ENCODE data around the gene REEP3.

REEP3 gene

DNA sequence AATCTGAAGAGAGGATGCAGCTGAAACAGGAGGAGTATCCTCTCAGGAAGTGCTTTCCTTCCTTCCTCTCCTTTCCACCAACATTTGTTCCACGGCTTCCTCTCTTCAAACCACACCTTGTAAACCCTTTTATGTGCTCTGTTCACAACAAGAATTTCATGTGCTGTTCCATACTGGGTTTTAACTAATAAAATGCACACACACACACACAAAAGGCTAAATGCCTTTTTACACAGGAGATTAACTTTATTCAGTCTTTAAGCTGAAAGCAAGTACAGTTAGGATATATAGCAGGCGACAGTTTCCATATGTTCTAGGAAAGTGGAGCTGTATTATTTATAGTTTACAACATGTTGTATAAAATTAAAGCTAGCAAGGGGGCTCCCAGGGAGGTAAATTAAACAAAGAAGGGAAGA, 106.7 kb downstream of the REEP3 start:
- in situ Hi-C loops (cut with MboI; ENCODE audit: low sequenced_read_pairs): no loop called here

DNA sequence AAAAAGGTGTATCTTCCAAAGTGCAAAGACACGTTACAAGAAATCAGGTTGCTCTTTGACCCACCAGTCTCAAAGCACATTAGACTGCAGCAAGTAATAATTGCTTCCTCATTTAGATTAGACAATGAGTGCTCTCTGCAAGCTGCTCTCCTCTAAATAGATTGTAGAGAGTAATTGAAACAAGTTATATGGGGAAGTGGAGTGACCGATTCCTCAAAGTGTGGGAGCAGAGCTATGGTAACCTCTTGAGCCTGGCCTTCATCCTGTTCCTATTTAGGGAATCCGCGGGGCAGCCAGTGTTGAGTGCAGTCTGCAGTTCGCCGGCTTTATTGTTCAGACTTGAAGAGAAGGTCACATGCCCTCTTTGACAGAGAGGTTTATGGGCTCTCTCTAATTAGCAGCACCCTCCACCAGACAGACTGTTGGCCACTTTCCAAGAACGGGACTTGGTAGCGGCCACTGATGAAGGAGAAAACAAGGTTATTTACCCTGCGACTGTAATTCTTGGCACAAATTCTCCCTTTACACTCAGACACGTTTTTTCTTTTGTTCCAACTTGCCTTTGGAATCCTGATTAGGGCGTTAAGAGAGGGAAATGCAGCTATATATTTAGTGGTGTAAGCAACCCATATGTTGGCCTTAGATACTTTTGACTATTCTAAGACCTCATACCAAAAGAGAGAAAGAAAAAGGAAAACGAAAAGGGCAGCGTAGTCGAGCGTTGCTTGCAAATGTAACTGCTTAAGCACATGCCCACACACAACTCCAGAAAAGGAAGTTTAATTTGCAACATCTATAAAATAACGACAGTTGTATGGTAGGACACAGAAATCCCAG, 107.5 kb downstream of the REEP3 start:
- in situ Hi-C loops (cut with MboI; ENCODE audit: low sequenced_read_pairs): no loop called here

GRCh38 chr10:63629363-63630084, 108.3 kb downstream of the REEP3 start:
- in situ Hi-C loops (cut with MboI; ENCODE audit: low sequenced_read_pairs): no loop called here

- in situ Hi-C loops (cut with MboI; ENCODE audit: low sequenced_read_pairs): no loop called here
Observed at GRCh38 chr10:63630085-63630930, 109.1 kb downstream of the REEP3 start.

DNA sequence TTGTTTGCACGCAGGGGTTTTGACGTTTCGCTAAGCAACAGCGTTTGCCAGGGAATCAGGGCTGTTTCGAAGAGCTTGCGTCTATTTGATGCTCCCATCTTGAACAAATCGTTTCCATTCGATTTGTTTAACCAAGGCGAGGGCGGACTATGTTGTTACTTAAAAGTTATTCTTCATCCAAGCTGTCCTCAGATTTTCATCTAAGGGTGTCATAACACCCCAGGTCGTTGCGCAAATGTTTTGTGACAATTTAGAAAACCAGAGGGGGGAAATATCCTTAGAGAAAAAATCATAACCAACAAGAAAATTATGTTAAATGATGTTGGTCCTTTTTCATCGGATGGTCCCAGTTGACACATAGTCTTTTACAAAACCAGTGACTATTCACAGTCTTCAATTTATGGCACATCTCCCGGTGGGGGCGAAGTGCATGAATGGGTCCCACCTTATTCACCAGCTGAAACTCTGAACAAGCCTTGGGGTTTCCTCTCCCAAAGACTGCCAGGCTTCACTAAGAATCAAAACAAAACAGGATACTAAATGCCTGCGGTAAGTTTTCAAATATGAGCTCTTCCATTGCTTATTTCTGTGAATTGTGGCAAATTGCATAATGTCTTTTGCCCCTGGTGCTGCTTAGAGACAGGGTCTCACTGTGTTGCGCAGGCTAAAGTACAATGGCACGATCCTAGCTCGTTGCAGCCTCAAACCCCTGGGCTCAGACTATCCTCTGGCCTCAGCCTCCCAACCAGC, 109.9 kb downstream of the REEP3 start:
- in situ Hi-C loops (cut with MboI; ENCODE audit: low sequenced_read_pairs): no loop called here

DNA sequence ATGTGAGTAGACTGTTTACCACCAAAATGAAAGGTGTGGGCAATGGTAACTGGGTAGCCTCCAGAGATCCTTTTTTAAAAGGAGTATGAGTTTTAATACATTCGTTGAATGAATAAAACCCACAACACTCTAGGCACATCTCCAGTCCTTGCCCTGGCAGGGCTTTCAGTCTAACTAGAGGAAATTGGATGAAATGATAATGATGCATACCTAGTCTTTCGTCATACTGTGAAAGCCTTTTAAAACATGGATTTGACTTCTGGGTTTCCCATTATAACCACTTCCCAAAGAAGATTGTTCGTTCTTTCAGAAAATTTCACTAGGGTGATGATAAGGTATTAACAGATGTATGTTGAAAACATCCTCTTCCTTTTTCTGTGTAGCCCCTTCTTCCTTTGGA, 110.8 kb downstream of the REEP3 start:
- in situ Hi-C loops (cut with MboI; ENCODE audit: low sequenced_read_pairs): no loop called here

DNA sequence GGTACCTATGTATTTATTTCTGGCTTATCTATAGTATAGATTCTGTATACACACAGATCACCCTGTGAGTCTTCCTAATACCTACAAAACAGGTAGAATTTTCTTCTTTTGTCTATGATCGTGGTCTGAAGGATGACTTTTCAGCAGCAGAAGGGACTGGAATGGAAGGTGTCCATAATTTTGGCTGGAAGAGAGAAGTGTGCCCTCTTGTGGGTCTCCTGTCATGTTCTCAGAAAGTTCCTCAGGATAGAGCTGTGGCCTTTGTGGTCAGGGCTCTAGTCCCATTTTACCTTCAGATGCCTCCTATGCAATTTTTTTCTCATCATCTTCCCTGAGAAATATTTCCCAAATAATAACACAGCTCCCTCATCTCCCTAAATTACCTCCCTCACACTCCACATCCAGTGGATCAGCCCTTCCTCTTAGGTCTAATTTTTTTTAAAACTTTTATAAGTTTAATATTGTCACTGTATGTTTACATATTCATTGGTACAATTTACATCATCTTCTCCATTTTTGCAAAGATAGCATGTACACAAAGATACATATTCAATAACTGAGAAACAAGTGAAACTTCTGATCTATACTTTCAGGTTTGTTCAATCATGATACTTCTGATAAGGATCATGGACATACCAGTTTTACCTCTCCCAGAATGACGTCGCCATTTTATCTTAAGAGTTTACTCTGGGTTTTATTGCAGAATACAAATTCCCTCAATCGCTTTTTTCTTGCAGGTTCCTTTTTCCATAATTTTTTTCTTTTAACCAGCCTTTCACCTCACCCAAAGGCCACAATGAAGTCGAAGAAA, 112.7 kb downstream of the REEP3 start:
- in situ Hi-C loops (cut with MboI; ENCODE audit: low sequenced_read_pairs): no loop called here

- in situ Hi-C loops (cut with MboI; ENCODE audit: low sequenced_read_pairs): no loop called here
Observed at GRCh38 chr10:63634488-63635065, 113.4 kb downstream of the REEP3 start.

DNA sequence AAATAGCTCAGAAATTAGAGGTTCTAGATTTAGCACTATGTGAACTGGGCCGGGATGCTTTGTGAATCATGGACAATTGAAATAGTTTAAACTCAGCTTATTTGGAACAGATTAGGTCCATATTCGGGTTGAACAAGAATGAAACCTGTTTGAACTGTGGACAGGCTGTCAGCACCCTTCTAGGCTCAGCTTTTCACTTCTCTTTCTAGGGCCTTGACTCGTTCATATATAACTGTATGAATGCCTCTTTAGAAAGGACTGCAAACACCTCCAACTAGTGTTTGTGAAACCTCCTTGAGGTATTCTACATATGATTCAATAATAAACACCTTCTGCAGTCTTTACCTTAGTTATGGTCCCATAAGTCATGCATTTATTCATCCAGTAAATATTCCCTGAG, 115.6 kb downstream of the REEP3 start:
- in situ Hi-C loops (cut with MboI; ENCODE audit: low sequenced_read_pairs): no loop called here

GRCh38 chr10:63637901-63638327, 116.7 kb downstream of the REEP3 start:
- in situ Hi-C loops (cut with MboI; ENCODE audit: low sequenced_read_pairs): no loop called here

DNA sequence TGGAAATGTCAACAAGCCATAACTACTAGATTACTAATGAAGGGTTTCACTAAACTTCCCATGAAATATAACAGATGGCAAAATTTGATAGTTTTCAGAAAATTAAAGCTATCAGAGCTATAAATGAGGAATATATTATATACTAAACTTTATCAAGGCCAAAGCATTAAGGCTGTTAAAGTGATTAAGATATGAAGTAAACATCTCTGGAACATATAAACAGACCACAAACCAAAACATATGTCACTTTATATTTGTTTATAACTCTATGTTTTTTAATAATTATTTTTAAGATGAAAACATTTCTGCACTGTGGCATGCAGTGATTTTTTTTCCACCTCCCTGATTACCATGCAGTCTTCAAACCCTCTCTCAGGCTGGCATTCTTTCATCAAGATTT, 120.2 kb downstream of the REEP3 start:
- in situ Hi-C loops (cut with MboI; ENCODE audit: low sequenced_read_pairs): no loop called here

GRCh38 chr10:63641799-63642198, 120.6 kb downstream of the REEP3 start:
- in situ Hi-C loops (cut with MboI; ENCODE audit: low sequenced_read_pairs): no loop called here

GRCh38 chr10:63642808-63643207, 121.6 kb downstream of the REEP3 start:
- in situ Hi-C loops (cut with MboI; ENCODE audit: low sequenced_read_pairs): no loop called here

DNA sequence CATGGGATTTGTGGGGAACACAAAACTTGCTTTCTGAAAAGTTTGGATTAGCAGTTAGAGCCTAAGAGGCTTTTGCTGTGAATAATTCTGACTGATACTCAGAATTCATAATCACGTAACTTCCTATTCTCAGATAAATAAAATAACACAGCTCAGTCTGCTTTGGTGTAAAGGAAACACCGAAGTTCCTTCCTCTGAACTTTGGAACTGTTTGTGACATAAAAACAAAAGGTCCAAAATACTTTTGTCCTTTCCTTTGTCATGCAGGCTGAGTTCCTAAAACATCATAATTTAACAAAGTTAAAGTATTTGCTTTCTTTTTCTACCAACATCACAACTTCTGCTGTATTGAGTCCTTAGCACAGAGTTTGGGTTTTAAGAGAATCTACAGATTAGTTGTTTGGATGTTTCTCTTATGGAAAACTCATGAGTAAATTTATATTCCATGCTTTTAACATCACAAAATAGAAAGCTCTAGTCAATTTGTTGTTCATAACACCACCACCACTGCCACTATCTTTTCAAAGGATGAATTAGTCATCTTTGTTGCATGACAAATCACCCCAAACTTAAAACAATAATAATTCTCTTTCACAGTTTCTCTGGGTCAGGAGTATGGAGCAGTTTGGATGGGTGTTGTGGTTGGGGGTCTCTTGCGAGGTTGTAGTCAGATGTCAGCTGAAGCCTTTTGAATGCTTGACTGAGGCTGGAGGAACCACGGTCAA, 123.4 kb downstream of the REEP3 start:
- in situ Hi-C loops (cut with MboI; ENCODE audit: low sequenced_read_pairs): no loop called here

DNA sequence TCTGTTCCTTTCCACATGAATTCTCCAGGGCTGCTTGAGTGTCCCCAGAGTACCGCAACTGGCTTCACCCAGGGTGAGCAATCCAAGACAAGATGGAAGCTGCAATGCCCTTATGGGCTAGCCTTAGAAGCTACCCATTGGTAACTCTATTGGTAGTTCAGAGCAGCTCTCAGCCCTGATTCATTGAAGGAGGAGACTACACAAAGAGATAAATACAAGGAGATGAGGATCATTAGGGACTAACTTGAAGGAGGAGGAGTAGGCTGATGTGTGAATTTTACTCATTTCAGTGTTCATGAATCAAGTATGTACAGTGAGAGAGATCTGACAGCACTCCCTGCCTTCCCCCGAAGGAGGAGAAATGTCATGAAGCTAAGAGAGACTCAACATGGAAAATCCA, 124.0 kb downstream of the REEP3 start:
- in situ Hi-C loops (cut with MboI; ENCODE audit: low sequenced_read_pairs): no loop called here

DNA sequence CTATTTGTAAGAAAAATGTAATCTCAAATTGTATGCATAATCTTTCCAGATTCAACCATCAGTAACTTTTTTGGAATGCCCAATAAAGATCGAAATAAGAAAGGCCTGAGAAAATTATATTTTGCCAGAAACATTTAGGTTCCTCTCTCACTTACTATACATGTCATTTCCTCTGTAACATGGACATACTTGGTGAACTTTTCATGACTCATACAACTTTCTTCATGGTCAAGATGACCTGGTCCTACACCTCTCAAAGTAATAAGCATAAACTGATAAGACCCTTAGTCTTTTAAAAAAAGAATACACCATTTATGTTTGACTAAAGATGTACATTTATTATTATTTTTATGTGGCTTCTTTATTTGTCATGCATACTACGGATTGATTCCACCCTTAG, 125.3 kb downstream of the REEP3 start:
- in situ Hi-C loops (cut with MboI; ENCODE audit: low sequenced_read_pairs): no loop called here

DNA sequence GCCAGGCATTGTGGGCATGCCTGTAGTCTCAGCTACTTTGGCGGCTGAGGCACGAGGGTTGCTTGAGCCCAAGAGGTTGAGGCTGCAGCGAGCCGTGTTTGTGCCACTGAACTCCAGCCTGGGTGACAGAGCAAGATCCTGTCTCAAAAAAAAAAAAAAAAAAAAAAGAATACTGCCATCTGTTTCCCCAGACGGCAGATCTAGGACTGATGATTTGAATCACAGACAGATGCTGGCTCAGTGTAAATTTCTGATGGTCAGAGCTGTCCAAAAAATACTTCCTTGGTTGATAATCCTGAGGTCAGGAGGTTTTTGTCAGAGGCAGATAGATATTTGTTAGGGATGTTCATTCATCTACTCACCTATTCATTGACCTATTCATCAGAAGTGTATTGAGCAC, 130.7 kb downstream of the REEP3 start:
- in situ Hi-C loops (cut with MboI; ENCODE audit: low sequenced_read_pairs): no loop called here

DNA sequence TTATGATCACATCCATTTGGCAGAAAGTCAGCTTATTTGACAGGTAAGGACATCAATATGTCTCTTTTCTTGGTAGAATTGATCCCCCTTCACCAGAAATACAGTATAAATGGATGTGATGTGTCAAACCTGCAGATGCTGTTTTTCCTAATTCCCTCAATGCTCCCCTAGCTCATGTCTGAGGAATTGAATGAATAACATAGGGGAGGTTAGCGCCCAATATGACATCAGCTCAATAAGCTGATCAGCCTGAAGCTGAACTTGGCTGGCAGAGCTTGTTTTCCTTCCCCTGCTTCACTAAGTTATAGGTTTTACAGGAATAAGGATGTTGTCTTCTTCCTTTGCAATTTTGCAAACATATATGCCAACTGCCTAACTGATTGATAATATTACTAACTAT, 132.5 kb downstream of the REEP3 start:
- in situ Hi-C loops (cut with MboI; ENCODE audit: low sequenced_read_pairs): no loop called here

DNA sequence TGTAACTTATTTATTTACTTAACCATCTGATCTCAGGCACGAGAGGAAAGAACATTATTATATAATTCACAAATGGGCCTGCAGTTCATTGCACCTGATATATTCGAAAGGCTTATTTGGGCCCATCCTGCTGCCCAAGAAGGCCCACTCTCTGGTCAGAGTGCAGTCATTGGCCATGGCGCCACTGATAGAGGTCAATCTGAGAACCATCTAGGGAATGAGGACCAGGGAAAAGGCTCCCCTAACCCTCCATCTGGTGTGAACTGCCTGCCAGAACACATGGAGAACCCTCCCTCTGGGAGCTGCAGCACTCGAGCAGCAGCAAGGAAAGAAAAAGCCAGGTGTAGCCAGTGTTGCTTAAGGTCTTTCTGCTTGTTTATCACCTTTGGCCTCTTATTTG, 136.6 kb downstream of the REEP3 start:
- in situ Hi-C loops (cut with MboI; ENCODE audit: low sequenced_read_pairs): no loop called here

Measured in hTERT RPE-1 (cell line).